Suppressor macrophage treated with lipopolysaccharide for 1 hour (primary cell): ENCODE measurements around the gene ELMOD3.
"Not testable (repeated sequence)": the region's sequence is repeated elsewhere in the genome, so short reads cannot be mapped to it uniquely, and the experiment has no call there.

Source experiments
- DNase-seq, 3 donors: peaks; one replicate each; pipeline ENCODE4 v3.0.0-alpha.2; 2020 to 2022

The ELMOD3 gene

DNA sequence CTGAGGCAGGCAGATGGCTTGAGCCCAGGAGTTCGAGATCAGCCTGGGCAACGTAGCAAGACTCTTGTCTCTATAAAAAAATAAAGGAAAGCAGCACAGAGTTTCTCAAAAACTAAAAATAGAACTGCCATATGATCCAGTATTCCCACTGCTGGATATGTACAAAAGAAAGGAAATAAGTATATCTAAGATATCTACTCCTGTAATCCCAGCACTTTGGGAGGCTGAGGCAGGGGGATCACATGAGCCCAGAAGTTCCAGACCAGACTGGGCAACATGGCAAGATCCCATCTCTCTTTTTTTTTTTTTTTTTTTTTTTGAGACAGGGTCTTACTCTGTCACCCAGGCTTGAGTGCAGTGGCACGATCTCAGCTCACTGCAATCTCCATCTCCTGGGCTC, 24.9 kb upstream of the ELMOD3 start:
- DNase-seq: not testable (repeated sequence)

GRCh38 chr2:85330839-85331636, 23.5 kb upstream of the ELMOD3 start:
- no peak for DNase-seq

- DNase-seq: not testable (repeated sequence)
These were observed 20.7 kb upstream of the ELMOD3 start for GRCh38 chr2:85333877-85334276.

GRCh38 chr2:85334928-85335327, 19.6 kb upstream of the ELMOD3 start:
- no peak for DNase-seq

GRCh38 chr2:85340034-85340892, 14.3 kb upstream of the ELMOD3 start:
- no peak for DNase-seq

DNA sequence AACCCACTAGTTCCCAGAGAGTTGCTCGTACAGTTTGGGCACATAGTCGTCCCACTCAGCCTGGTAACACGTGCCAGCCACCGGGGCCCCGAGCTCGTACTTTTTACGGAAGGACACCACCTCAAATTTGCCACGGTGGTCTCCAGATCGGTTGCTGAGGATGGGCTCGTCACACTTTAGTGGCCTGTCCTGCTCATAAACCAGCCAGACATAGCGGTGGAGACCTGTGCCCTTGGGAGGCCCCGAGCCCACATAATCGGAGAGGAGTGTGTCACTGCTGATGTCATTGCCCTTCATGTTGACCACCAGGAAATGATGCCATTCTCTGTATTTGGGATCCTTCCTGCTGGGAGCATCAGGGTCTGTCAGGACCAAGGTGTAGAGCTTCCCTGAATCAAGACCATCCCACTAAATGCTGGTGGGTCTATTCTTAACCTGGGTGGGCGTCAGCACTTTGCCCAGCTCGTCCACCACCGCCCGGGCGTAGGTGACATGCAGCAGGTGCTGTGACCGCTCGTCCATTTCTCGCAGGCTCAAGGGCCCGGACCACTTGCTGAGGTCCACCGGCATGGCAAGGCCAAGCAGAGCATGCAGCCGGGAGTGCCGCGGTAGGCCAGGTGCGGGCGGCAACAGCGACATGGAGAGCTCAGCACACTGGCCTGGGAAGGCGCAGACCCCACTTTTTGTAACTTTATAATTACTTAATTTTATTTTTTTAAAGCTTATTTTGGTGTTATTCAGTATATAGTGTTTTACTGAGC, 13.1 kb upstream of the ELMOD3 start:
- DNase-seq: no peak

DNA sequence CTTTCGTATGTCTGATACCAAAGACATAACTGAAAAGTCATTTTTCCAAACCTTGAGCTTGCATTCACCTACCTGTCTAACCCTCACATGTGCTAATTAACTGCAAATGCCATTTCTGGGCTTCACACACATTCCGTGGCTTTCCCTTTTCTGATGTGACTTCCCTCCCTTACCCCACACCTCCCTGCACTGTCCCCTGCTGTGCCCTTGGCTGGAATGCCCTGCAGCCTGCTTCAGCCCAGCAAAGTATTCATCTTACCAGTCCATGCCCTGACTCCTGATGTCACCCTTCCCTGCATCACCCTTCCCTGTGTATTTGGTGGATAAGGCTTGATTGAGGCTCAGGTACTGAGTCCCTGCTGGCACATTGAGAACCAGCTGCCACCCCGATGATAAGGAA, 12.4 kb upstream of the ELMOD3 start:
- no peak for DNase-seq

DNA sequence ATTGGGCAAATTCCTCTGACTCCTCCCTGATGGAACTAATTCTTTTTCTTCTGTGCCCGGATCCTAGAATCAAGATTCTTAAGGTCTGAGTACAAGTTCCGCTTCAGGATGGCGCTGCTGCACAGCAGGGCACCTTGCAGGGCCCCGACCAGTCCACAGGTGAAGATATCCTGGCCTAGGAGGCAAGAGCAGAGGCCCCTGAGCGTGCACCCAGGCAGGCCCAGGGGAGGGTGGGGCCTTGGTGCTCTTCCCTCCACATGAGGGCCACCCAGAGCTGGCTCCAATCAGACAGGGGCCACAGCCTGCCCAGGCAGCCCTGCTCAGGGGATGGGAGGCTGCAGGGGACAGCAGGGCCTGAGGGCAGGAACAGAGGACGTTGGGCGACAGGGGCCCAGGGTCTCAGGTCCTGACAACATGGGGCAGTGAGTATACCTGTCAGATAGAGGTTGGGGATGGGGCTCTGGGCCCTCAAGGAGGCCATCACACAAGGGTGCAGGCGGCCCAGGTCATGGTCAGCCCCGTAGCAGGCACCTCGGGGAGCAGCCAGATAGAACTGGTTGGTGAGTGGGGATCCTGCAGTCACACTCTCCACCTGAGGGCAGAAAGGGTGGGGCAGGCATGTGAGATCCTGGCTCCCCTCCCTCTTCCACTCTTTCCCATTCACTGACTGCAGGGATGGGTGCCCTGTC, 11.2 kb upstream of the ELMOD3 start:
- not testable (repeated sequence) for DNase-seq

- DNase-seq: no peak
These were observed 10.1 kb upstream of the ELMOD3 start for GRCh38 chr2:85344356-85344954.

GRCh38 chr2:85347599-85347998, 7.0 kb upstream of the ELMOD3 start:
- no peak for DNase-seq

DNA sequence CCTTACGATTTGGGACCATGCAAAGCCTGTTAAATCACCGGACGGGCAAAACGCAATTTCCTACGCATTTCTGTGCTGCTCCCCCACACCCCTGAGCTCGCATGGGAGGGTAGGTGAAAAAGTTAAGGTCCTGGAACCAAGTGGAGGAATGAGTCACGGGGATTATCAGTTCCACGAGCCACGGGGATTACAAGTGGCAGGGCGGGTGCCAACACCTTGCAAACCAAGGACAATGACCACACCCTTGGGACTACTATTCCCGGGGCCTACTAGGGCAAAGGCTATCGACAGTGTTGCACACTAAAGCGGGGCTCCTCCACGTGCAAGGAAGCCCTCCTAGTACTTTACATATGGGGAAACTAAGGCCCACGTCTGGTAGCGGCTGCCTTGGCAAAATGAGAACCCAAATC, 688 bp upstream of the ELMOD3 start:
- peak in 2 of 3 donors; percentile 7 to 12 for DNase-seq

GRCh38 chr2:85355073-85355410, 473 bp downstream of the ELMOD3 start:
- DNase-seq: peak in 1 of 3 donors; percentile 12

DNA sequence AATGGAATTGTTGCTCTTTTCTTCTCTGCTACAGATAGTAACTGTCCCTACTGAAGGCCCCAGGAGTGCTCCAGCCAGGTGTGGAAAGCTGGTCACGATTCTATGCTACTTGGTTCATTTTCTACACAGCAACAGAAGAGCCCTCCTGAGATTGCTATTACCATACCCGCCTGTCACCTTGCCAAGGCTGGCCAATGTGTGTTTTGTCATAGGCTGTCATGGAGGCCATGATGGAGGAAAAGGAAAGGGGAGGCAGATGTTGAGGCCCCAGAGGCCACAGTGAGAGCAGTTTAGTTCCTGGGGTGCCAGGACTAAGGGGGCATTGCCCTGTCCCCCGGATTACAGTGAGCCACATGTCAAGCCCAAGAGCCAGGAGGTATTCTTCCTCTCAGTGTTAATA, 952 bp downstream of the ELMOD3 start:
- DNase-seq: no peak

DNA sequence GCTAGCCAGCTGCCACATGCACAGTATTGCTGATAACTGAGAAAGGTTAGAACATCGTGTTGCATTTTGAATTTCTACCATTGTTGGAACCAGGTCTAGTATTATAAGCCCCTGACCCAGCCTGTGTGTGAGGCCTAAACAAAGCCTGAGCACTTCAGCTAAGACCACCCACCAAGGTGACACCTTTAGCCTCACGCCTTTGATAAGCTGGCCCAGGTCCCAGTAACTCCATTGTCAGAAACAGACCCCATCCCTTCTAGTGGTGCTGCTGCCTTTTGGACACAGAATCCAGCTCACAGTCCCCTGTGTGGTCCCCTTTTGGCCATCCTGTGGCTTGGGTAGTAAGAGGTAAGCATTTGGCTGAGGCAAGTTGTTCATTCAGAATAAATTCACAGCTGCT, 1.6 kb downstream of the ELMOD3 start:
- DNase-seq: no peak

- DNase-seq: no peak
These were observed 3.2 kb downstream of the ELMOD3 start for GRCh38 chr2:85357736-85358135.

DNA sequence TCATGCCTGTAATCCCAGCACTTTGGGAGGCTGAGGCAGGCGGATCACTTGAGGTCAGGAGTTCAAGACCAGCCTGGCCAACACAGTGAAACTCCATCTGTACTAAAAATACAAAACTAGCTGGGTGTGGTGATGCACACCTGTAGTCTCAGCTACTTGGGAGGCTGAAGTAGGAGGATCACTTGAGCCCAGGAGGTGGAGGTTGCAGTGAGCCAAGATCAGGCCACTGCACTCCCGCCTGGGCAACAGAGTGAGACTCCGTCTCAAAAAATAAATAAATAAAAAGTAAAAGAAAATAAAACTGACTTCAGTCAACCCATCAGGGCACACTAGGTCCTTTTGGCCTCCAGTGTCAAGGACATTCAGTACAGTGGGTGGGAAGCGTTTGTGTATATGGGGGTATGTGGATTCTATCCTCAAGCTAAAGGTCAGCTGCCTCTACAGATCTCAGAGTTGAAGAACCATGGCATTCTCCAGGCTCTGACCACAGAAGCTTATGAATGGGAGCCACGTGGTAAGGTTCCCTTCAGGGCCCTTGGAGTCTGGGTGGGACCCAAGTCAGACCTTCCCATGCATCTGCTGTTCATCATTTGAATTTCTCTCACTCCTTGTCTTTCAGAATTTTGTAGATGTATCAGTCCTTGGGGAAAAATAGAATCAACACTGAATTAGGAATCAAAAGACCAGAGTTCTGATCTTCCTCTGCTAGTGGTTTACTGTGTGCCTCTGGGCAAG, 8.3 kb downstream of the ELMOD3 start:
- not testable (repeated sequence) for DNase-seq

GRCh38 chr2:85367180-85367579, 12.6 kb downstream of the ELMOD3 start:
- DNase-seq: no peak

GRCh38 chr2:85368921-85369320, 14.4 kb downstream of the ELMOD3 start:
- no peak for DNase-seq

GRCh38 chr2:85369500-85369899, 14.9 kb downstream of the ELMOD3 start:
- no peak for DNase-seq

DNA sequence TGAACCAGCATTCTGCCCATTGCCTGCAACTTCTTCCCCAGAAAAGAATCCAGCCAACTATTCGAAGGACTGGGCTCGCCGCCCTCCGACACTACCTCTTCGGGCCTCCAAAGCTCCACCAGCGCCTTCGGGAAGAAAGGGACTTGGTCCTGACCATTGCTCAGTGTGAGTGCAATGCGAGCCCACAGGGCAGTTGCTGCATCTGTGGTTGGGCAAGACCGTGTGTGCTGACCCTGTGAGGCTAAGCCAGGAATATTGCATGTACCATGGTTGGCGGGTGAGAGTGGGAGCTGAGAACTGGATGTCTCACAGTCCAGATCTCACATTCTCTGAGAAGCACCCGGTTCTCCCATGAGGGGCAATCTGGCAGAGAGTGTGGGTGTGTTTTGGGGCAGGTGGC, 16.5 kb downstream of the ELMOD3 start:
- DNase-seq: no peak

GRCh38 chr2:85376291-85377065, 21.9 kb downstream of the ELMOD3 start:
- DNase-seq: no peak
